ACC112 (cell line): Measurements from ENCODE around the gene NUP210L.
"Not testable (repeated sequence)": the region's sequence is repeated elsewhere in the genome, so short reads cannot be mapped to it uniquely, and the experiment has no call there.

Experiments
- H2AFZ ChIP-seq: fragments of 200-600 bp; sonication (generic); one replicate; pipeline ENCODE4 v1.6.0; 2017; ENCODE audit warnings: antibody characterized with exemption, low read length; ENCODE audit not compliant: unreplicated experiment
- H3K27ac ChIP-seq: fragments of 200-600 bp; sonication (generic); 2 replicates; pipeline ENCODE4 v1.5.1; 2014; ENCODE audit warnings: low read depth, mild to moderate bottlenecking, antibody characterized with exemption, low read length, moderate library complexity
- H3K27me3 ChIP-seq: fragments of 200-600 bp; sonication (generic); 2 replicates; pipeline ENCODE4 v1.6.1; 2014; ENCODE audit warnings: mild to moderate bottlenecking, antibody characterized with exemption, low read length, moderate library complexity, mixed read lengths; ENCODE audit not compliant: insufficient read depth
- H3K36me3 ChIP-seq: fragments of 200-600 bp; sonication (generic); 2 replicates; pipeline ENCODE4 v1.6.1; 2016; ENCODE audit warnings: mild to moderate bottlenecking, antibody characterized with exemption, low read length, moderate library complexity, mixed read lengths; ENCODE audit not compliant: insufficient read depth
- H3K4me1 ChIP-seq: fragments of 200-600 bp; sonication (generic); one replicate; pipeline ENCODE4 v1.6.1; 2016; ENCODE audit warnings: low read length, mixed read lengths; ENCODE audit not compliant: insufficient read depth, unreplicated experiment, control insufficient read depth
- H3K4me3 ChIP-seq: fragments of 200-600 bp; sonication (generic); 2 replicates; pipeline ENCODE4 v1.5.1; 2014; ENCODE audit warnings: mild to moderate bottlenecking, low read depth, low read length
- H3K79me2 ChIP-seq: fragments of 200-600 bp; sonication (generic); one replicate; pipeline ENCODE4 v1.6.0; 2016; ENCODE audit warnings: low read length; ENCODE audit not compliant: control insufficient read depth, unreplicated experiment, insufficient read depth

The NUP210L gene

DNA sequence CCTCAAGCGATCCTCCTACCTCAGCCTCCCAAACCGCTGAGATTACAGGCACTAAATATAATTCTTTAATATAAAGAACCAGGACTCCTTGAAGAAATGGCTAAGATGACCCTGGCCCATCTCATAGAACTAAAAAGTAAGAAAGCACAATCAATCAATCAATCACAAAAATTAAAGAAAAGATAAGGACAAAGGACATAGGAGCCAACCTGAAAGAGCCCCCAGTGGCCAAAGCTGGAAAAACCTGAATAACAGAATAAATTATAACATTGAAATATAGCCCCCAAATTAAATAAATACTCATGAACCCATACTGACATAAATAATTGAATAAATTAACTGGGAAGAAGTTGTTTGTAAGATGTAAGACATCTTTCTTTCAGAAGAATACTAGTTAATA lies 8.9 kb downstream of the NUP210L start:
- no peak overlapping the region for H2AFZ ChIP-seq
- peaks cover 8% of the 10 kb centered on the region for H3K4me1 ChIP-seq
- H3K79me2 ChIP-seq, result no peaks in the 10 kb centered on the region
- H3K27ac ChIP-seq, result no peak overlapping the region
- H3K36me3 ChIP-seq, result no peaks in the 10 kb centered on the region
- H3K27me3 ChIP-seq, result no peaks in the 10 kb centered on the region
- no peak overlapping the region for H3K4me3 ChIP-seq

DNA sequence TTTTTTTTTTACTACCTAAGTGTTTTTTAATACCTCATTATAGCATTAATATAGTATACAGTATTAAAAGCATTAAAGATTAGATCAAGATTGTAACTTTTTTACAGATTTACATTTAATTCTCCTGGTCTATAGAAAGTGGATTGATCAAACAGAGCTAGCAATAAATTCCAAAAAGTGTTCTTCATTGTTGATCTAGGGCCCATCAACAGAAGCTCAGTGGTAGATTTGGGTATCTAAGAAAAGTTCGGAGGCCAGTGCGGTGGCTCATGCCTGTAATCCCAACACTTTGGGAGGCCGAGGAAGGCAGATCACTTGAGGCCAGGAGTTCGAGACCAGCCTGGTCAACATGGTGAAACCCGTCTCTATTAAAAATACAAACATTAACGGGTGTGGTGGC lies 12.5 kb downstream of the NUP210L start:
- no peaks in the 10 kb centered on the region for H3K79me2 ChIP-seq
- H3K27ac ChIP-seq, result no peak overlapping the region
- peaks cover 8% of the 10 kb centered on the region for H3K4me1 ChIP-seq
- no peaks in the 10 kb centered on the region for H3K27me3 ChIP-seq
- H3K36me3 ChIP-seq, result no peaks in the 10 kb centered on the region
- no peak overlapping the region for H2AFZ ChIP-seq
- no peak overlapping the region for H3K4me3 ChIP-seq

DNA sequence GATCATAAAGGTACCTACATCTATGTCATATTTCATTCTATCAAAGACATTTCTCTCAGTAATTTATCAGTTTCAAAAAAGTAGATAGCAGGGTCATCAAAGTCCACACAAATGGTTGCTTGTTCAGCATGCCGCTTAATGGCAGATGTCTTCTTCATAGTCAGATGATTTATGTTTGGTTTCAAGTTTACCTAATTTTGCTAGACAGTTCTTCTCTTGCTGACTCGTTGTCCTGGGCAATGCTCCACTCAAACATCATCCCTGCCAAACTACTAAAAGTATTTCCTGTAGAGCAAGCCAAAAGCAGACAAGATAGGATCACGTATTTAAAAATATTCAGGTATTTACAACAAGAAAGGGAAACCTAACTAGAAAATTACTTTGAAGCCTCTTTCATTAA lies 13.6 kb downstream of the NUP210L start:
- Histone ChIP-seq H3K79me2 (no peaks in the 10 kb centered on the region), H2AFZ (peak overlapping the region; percentile 3), H3K27me3 (no peaks in the 10 kb centered on the region), H3K4me3 (no peak overlapping the region), H3K36me3 (no peaks in the 10 kb centered on the region), H3K27ac (no peak overlapping the region), H3K4me1 (peaks cover 8% of the 10 kb centered on the region)

DNA sequence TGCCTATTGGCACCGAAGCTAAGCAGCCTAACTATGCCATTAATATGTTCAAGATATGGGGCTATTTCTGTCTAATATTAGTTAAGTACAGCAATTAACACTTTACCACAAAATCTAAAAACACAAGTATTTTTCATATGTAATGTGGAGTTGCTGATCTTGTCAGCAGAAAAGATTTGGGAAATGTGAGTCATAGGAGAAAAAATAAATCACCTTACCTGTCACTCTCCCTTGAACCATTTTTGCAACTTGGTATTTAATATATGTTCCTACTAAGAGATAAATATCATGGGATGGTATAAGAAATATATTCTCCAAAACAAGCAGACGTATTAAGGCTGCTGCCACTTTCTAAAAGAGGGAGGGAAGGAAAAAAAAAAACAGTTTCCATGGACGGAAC lies 17.0 kb downstream of the NUP210L start:
- Histone ChIP-seq H3K79me2 (no peaks in the 10 kb centered on the region), H3K36me3 (no peaks in the 10 kb centered on the region), H3K4me3 (no peak overlapping the region), H3K27ac (no peak overlapping the region), H3K27me3 (no peaks in the 10 kb centered on the region), H3K4me1 (peaks cover 8% of the 10 kb centered on the region), H2AFZ (no peak overlapping the region)

DNA sequence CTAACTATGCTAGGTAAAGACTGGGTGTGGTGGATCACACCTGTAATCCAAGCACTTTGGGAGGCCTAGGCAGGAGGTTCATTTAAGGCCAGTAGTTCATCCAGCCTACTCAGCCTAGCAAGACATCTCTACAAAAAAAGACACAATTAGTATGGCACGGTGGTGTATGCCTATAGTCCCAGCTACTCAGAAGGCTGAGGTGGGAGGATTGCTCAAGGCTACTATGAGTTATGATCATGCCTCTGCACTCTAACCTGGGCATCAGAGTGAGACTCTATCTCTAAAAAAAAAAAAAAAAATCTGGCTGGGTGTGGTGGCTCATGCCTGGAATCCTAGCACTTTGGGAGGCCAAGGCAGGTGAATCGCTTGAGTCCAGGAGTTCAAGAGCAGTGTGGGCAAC lies 21.6 kb downstream of the NUP210L start:
- Histone ChIP-seq H2AFZ (no peak overlapping the region), H3K79me2 (no peaks in the 10 kb centered on the region), H3K4me3 (no peak overlapping the region), H3K27me3 (no peaks in the 10 kb centered on the region), H3K27ac (no peak overlapping the region), H3K4me1 (peaks cover 13% of the 10 kb centered on the region), H3K36me3 (no peaks in the 10 kb centered on the region)

DNA sequence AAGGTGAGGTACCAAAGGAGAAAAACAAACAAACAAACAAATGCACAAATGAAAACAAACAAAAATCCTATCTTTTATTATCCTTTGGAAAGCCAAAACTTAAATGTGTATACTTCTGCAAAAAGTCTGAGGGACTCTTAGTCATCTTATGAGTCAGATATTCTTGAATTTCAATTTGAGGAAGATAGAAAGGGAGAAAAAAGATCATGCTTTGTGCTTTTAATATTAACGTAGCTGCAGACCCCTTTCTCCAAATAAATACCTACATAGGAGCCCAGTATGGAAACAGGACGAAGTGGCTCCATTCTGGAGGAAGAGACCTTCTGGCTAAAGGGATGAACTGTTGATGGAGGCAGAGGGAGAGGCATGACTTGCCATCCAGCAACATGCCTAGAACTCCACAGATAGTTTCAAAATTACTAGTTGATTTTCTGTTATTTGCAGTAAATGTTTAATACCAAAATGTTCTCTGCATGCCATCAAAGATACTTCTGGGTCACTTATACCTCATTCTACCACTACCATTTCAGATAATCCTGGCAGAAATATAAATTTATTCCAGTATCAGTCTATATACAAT lies 25.4 kb downstream of the NUP210L start:
- Histone ChIP-seq H3K36me3 (no peaks in the 10 kb centered on the region), H3K79me2 (no peaks in the 10 kb centered on the region), H3K4me3 (no peak overlapping the region; the same call in 1 of the 2 replicates), H2AFZ (no peak overlapping the region), H3K4me1 (peaks cover 13% of the 10 kb centered on the region), H3K27ac (no peak overlapping the region), H3K27me3 (no peaks in the 10 kb centered on the region)

DNA sequence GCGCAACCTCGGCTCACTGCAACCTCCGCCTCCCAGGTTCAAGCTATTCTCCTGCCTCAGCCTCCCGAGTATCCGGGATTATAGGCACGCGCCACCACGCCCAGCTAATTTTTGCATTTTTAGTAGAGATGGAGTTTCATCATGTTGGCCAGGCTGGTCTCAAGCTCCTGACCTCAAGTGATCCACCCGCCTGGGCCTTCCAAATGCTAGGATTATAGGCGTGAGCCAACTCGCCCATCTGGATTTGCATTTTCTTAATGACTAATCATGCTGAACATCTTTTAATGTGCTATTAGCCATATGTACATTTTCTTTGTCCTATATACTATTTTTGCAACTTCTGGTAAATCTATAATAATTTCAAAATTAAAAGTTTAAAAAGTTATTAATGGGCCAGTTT lies 31.7 kb downstream of the NUP210L start:
- H3K4me3 ChIP-seq, H3K27me3 ChIP-seq, H3K27ac ChIP-seq, H3K79me2 ChIP-seq, H3K36me3 ChIP-seq, H2AFZ ChIP-seq, H3K4me1 ChIP-seq: not testable (repeated sequence)

DNA sequence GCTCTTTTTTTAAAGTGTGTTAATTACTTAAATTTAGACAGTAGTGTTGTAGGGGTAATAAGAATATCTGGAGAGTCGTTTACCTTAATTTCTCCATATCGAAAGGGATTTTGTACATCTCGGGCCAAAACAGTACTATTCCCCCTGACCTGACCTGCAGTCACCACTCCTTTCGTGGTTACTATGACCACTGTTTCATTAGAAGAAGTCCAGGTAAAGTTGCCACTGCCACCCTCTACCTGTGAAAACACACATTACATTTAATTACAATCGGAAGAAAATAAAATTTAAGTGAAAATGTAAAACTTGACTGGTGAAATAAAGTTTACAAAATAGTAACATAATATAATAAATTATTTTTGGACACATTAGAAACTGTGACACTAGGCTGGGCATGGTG lies 37.2 kb downstream of the NUP210L start:
- no peaks in the 10 kb centered on the region for H3K36me3 ChIP-seq
- no peaks in the 10 kb centered on the region for H3K4me1 ChIP-seq
- H3K79me2 ChIP-seq, result no peaks in the 10 kb centered on the region
- H3K4me3 ChIP-seq, result no peak overlapping the region
- no peaks in the 10 kb centered on the region for H3K27me3 ChIP-seq
- H3K27ac ChIP-seq, result no peak overlapping the region
- no peak overlapping the region for H2AFZ ChIP-seq

DNA sequence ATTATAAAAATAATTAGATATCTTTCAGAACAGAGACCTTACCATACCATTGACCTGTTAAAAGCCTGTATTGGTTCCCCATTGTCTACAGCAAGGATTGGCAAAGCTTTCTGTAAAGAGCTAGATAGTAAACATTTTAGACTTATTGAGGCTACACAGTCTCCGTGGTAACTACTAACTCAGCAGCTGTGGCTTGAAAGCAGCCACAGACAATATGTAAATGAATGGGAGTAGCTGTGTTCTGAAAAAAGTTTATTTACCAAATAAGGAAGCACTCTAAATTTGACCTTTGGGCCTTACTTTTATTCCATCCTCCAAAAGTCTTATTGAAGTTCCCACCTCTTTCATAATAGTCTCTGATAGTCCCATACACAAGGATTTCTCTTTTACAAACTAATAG lies 39.7 kb downstream of the NUP210L start:
- no peak overlapping the region for H3K4me3 ChIP-seq
- no peaks in the 10 kb centered on the region for H3K79me2 ChIP-seq
- H3K27me3 ChIP-seq, result no peaks in the 10 kb centered on the region
- no peak overlapping the region for H2AFZ ChIP-seq
- H3K36me3 ChIP-seq, result no peaks in the 10 kb centered on the region
- no peak overlapping the region for H3K27ac ChIP-seq
- no peaks in the 10 kb centered on the region for H3K4me1 ChIP-seq

DNA sequence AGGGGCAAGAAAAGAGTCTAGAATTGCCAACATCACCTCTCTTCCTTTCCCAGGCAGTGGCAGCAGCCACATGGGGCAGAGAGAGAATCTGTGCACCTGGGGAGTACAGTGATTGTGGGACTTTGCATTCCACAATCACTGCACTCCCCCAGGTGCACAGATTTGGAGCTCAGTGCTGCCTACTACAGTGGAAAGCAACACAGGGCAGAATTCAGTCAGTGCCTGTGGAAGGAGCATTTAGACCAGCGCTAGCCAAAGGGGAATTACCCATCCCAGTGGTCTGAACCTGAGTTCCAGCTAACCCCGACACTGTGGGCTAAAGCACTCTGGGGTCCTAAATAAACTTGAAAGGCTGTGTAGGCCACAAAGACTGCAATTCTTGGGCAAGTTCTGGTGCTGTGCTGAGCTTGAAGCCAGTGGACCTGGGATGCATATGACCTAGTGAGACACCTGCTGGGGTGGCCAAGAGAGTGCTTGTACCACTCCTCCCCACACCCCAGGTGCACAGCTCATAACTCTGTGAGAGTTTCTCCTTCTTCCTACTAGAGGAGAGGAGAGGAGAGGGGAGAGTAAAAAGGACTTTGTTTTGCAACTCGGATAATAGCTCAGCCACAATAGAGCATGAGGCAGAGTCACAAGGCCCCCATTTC lies 50.3 kb downstream of the NUP210L start:
- no peaks in the 10 kb centered on the region for H3K4me1 ChIP-seq
- no peak overlapping the region for H3K4me3 ChIP-seq
- no peaks in the 10 kb centered on the region for H3K27me3 ChIP-seq
- no peak overlapping the region for H2AFZ ChIP-seq
- H3K27ac ChIP-seq, result no peak overlapping the region
- no peaks in the 10 kb centered on the region for H3K36me3 ChIP-seq
- H3K79me2 ChIP-seq, result no peaks in the 10 kb centered on the region

DNA sequence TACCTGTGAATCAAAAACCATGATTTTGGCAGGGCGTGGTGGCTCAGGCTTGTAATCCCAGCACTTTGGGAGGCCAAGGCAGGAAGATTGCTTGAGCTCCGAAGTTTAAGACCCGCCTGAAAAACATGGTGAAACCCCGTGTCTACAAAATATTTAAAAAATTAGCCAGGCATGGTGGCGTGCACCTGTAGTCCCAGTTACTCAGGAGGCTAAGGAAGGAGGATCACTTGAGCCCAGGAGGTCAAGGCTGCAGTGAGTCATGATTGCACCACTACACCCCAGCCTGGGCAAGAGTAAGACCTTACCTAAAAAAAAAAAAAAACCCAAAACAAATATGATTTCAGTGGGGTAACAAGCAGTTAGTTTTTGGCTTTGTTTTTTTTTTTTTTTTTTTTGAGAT lies 54.7 kb downstream of the NUP210L start:
- not testable (repeated sequence) for H3K4me1 ChIP-seq, H3K79me2 ChIP-seq, H3K27ac ChIP-seq, H3K36me3 ChIP-seq, H2AFZ ChIP-seq, H3K4me3 ChIP-seq, H3K27me3 ChIP-seq
